ENCODE results near the gene ERLEC1. TPM values are rescaled to one million over a fixed set of nuclear protein-coding genes. Genes with fewer than 3 reads are reported as not detected.

Gene ERLEC1
- total RNA-seq, 1 experiment from 2014 or later = 35.7 TPM

DNA sequence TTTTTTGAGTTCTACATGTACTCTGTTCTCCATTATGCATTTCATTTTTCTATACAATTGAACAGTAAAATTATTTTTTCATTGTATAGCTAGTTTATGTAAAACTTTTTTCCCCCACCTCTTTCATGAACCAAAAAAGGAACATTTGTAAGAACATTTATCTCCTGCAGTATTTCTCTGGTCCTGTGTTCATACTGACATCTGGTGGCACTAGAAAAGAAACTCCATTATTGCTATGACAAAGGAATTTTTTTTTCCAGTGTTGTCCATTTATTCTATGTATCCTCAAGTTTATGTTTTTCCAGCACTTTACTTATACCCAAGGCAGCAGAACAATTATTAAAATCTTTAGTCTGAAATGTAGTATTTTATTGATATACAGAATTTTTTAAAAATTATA is 46.7 kb upstream of the ERLEC1 start:
- Histone ChIP-seq H3K4me3 (no peak overlapping the region), H3K27ac (no peak overlapping the region), H4K20me1 (ENCODE audit: insufficient read depth) (no peaks in the 10 kb centered on the region), H3K79me2 (ENCODE audit: low read depth) (no peaks in the 10 kb centered on the region), H2AFZ (no peak overlapping the region), H3K36me3 (ENCODE audit: low read depth) (no peaks in the 10 kb centered on the region; the same call in none of the 2 replicates), H3K9me2 (ENCODE audit: insufficient read depth) (no peaks in the 10 kb centered on the region), H3K4me1 (replicated peaks; ENCODE audit: insufficient read depth) (no peaks in the 10 kb centered on the region), H3F3A (ENCODE audit: insufficient read depth, low read depth) (no peaks in the 10 kb centered on the region; the same call in 1 of the 2 replicates), H3K27me3 (ENCODE audit: insufficient read depth, low read depth) (no peaks in the 10 kb centered on the region), H3K4me2 (no peak overlapping the region), H3K9me3 (ENCODE audit: insufficient read depth, low read depth) (no peaks in the 10 kb centered on the region)
- intact Hi-C loops (cut with micrococcal nuclease; ENCODE audit: unreplicated experiment) = loop anchor here (5.0 to 10.0 kb wide), 2 partner anchors 535 to 1323 kb away; no protein-coding TSS in a partner anchor
- BruUV-seq (replicated peaks) = no TSS peak
- ChIA-PET CTCF (no interaction called here), POLR2A (ENCODE audit: unreplicated experiment) (no interaction called here)
- TF ChIP-seq EZH2 (IDR thresholded peaks at IDR 0.05; ENCODE audit: low read depth) = no peak
- peak; percentile 75 for TF ChIP-seq CTCF (conservative IDR thresholded peaks at IDR 0.05)
- DNase-seq = peak in 1 of 2 experiments; percentile 46

DNA sequence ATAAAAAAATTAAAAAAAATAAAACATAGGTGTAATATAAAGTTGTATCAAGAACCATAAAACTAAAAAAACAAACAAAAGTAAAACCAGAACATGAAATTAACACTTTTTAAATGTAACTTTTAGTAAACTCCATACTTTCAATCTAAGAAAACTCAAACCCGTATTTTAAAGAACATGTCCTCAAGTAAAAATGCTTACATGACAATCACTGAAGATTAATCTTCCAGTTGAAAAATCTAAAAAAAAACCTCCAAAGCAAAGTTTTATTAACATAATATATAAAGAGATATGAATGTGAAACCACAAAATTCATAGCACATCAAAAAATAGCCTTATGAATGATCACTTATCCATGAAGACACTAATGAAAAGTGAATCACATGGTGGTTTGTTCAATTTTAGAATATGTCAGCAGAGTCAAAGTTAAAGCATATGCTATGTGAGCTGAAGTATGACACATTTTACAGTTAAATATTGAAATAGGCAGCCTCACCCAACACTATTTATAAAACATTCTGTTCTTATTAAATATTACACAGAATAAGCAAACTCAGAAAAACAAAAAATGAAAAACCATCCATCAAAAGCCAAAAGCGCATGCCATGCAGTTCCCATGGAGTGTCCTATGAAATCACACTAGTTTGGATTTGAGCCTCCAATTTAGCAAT is 42.3 kb upstream of the ERLEC1 start:
- no peak for TF ChIP-seq CTCF (conservative IDR thresholded peaks at IDR 0.05)
- Histone ChIP-seq H3K27me3 (ENCODE audit: insufficient read depth, low read depth) (no peaks in the 10 kb centered on the region), H3K4me3 (no peak overlapping the region), H3K9me3 (ENCODE audit: insufficient read depth, low read depth) (peaks cover 3% of the 10 kb centered on the region; the same call in 1 of the 2 replicates), H3K4me1 (replicated peaks; ENCODE audit: insufficient read depth) (no peaks in the 10 kb centered on the region), H4K20me1 (ENCODE audit: insufficient read depth) (0 out of 2 replicates have a peak, but pooled peaks cover 4% of the 10 kb centered on the region), H3K4me2 (no peak overlapping the region), H3F3A (ENCODE audit: insufficient read depth, low read depth) (no peaks in the 10 kb centered on the region; the same call in 1 of the 2 replicates), H3K79me2 (ENCODE audit: low read depth) (no peaks in the 10 kb centered on the region), H3K27ac (no peak overlapping the region), H3K36me3 (ENCODE audit: low read depth) (peaks cover 14% of the 10 kb centered on the region; the same call in 1 of the 2 replicates), H3K9me2 (ENCODE audit: insufficient read depth) (no peaks in the 10 kb centered on the region), H2AFZ (no peak overlapping the region)
- ChIA-PET CTCF (interaction anchor here (0.6 kb wide), 1 partner anchor 301 kb away, joined by 3 read pairs; no protein-coding TSS in a partner anchor), POLR2A (ENCODE audit: unreplicated experiment) (no interaction called here)
- intact Hi-C loops (cut with micrococcal nuclease; ENCODE audit: unreplicated experiment) = loop anchor here (5.0 to 10.0 kb wide), 2 partner anchors 540 to 1327 kb away; no protein-coding TSS in a partner anchor
- BruUV-seq (replicated peaks) = no TSS peak
- DNase-seq = no peak

DNA sequence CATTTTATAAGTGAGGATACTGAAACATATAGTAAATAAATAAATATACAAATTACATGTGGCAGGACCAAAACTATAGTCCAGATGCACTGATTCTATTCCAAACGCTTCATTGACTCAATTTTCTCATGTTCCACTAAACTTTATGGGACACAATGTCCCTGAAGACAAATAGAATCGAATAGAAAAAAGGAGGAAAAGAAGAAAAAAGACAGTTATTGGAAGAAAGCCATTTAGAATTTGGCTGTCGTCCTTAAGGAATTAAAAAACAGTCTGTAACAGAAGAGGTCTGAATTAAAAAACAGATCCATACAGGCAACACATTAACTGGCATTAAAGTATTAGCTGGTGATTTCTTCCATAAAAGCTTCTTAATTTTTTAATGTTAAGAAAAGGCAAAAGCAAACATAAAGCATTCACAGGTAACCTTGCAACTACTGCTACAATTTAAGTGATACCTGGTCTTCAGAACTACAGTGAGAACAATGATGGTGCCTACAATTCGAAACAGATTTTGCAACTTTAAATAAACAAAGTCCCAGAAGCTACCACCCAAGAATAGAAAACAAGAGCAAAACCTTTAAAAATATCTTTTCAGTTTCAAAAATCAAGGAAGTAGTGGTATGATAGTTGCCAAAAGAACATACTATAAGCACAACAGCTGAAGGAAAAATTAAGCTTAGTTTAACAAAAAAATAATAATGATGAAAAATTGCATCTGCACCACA is 36.6 kb upstream of the ERLEC1 start:
- peaks cover 24% of the 10 kb centered on the region for H3K36me3 ChIP-seq (ENCODE audit: low read depth)
- H3F3A ChIP-seq (ENCODE audit: insufficient read depth, low read depth) = 0 out of 2 replicates have a peak, but pooled peaks cover 3% of the 10 kb centered on the region
- H3K79me2 ChIP-seq (ENCODE audit: low read depth) = no peaks in the 10 kb centered on the region
- H4K20me1 ChIP-seq (ENCODE audit: insufficient read depth) = 0 out of 2 replicates have a peak, but pooled peaks cover 4% of the 10 kb centered on the region
- no peak overlapping the region for H3K4me2 ChIP-seq
- ChIA-PET POLR2A (ENCODE audit: unreplicated experiment) (no interaction called here), CTCF (no interaction called here)
- TF ChIP-seq EZH2 (IDR thresholded peaks at IDR 0.05; ENCODE audit: low read depth) = no peak
- no peak for TF ChIP-seq CTCF (conservative IDR thresholded peaks at IDR 0.05)
- intact Hi-C loops (cut with micrococcal nuclease; ENCODE audit: unreplicated experiment) = no loop called here
- H3K27ac ChIP-seq = no peak overlapping the region
- no peaks in the 10 kb centered on the region for H3K27me3 ChIP-seq (ENCODE audit: insufficient read depth, low read depth)
- DNase-seq = no peak
- no peaks in the 10 kb centered on the region; the same call in 1 of the 2 replicates for H3K4me1 ChIP-seq (replicated peaks; ENCODE audit: insufficient read depth)
- no peaks in the 10 kb centered on the region for H3K9me2 ChIP-seq (ENCODE audit: insufficient read depth)
- no peak overlapping the region for H3K4me3 ChIP-seq
- no TSS peak for BruUV-seq (replicated peaks)
- H3K9me3 ChIP-seq (ENCODE audit: insufficient read depth, low read depth) = peaks cover 4% of the 10 kb centered on the region; the same call in 1 of the 2 replicates
- H2AFZ ChIP-seq = no peak overlapping the region

All from PC-9 (cell line).